Measurements from ENCODE around the gene RAB5IF.

RAB5IF gene

GRCh38 chr20:36655004-36655403, 49.4 kb downstream of the RAB5IF start:
- no peak for TF ChIP-seq POLR2AphosphoS5 (IDR thresholded peaks at IDR 0.05; ENCODE audit: low read depth, low read length)
- no peak for TF ChIP-seq TAF1 (IDR thresholded peaks at IDR 0.05; ENCODE audit: borderline replicate concordance, insufficient read depth, low read length)
- no peak for TF ChIP-seq FOXP2 (optimal IDR thresholded peaks at IDR 0.05; ENCODE audit: borderline replicate concordance, extremely low read depth, extremely low read length, insufficient read depth)
- no peak for TF ChIP-seq SIN3A (IDR thresholded peaks at IDR 0.05; ENCODE audit: borderline replicate concordance, insufficient read depth, low read length)
- TF ChIP-seq REST (IDR thresholded peaks at IDR 0.05; ENCODE audit: insufficient read depth in 1 of 2, low read depth in 2 of 2, low read length in 2 of 2), result no peak

- TF ChIP-seq POLR2AphosphoS5 (IDR thresholded peaks at IDR 0.05; ENCODE audit: low read depth, low read length) (no peak), REST (IDR thresholded peaks at IDR 0.05; ENCODE audit: insufficient read depth in 1 of 2, low read depth in 2 of 2, low read length in 2 of 2) (no peak), TAF1 (IDR thresholded peaks at IDR 0.05; ENCODE audit: borderline replicate concordance, insufficient read depth, low read length) (no peak), FOXP2 (optimal IDR thresholded peaks at IDR 0.05; ENCODE audit: borderline replicate concordance, extremely low read depth, extremely low read length, insufficient read depth) (no peak), SIN3A (IDR thresholded peaks at IDR 0.05; ENCODE audit: borderline replicate concordance, insufficient read depth, low read length) (no peak)
Observed at GRCh38 chr20:36656733-36657132, 51.2 kb downstream of the RAB5IF start.

- no peak for TF ChIP-seq REST (IDR thresholded peaks at IDR 0.05; ENCODE audit: insufficient read depth in 1 of 2, low read depth in 2 of 2, low read length in 2 of 2)
- no peak for TF ChIP-seq SIN3A (IDR thresholded peaks at IDR 0.05; ENCODE audit: borderline replicate concordance, insufficient read depth, low read length)
- TF ChIP-seq TAF1 (IDR thresholded peaks at IDR 0.05; ENCODE audit: borderline replicate concordance, insufficient read depth, low read length), result no peak
- no peak for TF ChIP-seq FOXP2 (optimal IDR thresholded peaks at IDR 0.05; ENCODE audit: borderline replicate concordance, extremely low read depth, extremely low read length, insufficient read depth)
- TF ChIP-seq POLR2AphosphoS5 (IDR thresholded peaks at IDR 0.05; ENCODE audit: low read depth, low read length), result no peak
Observed at GRCh38 chr20:36658300-36658699, 52.7 kb downstream of the RAB5IF start.

All from PFSK-1 (cell line).